GM21717 (cell line): ENCODE results near the gene BLTP3B.

Experiments
- ATAC-seq: cut with Tn5 transposase; IDR thresholded peaks from one replicate; pipeline ENCODE4 v1.9.1; 2021; ENCODE audit warnings: mild to moderate bottlenecking, moderate library complexity; ENCODE audit not compliant: unreplicated experiment

Gene BLTP3B

GRCh38 chr12:100120355-100120754, 22.3 kb downstream of the BLTP3B start:
- no peak for ATAC-seq

GRCh38 chr12:100115291-100115690, 27.4 kb downstream of the BLTP3B start:
- ATAC-seq, result no peak

DNA sequence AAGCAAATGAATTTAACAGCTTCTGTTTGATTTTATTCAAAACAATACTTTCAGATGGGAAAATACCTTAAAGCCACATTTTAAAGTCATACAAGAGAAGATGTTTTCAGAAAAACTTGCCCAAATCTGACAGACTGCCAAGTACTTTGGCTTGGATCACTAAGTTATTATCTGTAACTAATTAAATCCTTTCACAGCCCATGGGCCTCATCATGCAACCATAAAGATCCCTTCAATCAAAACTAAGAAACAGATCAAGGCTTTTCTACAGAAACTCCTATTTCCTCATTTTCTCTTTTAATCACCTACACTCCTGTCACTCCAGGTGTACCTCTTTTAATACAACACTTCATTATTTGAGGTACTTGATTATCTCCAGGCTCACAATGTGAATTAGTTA, 28.1 kb downstream of the BLTP3B start:
- no peak for ATAC-seq

DNA sequence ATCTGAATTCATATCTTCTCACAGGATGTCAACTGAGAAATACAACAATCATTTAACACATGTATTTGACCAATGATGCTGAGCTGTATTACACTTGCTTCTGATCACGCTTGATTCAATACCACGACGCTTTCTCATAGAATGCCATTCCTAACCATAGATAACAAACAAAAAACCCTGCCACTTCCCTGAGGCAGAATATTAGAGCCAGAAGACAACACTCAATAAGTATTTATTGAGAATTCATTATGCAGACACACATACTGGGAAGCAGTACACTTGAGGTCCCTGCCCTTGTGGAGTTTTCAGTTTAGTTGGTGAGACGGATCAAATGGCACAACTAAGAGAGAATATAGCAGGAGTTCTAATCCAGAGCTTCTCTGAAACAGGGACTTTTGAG, 32.4 kb downstream of the BLTP3B start:
- ATAC-seq, result no peak

- ATAC-seq, result no peak
Measured at GRCh38 chr12:100106861-100107260, 35.8 kb downstream of the BLTP3B start.

- no peak for ATAC-seq
Measured at GRCh38 chr12:100105661-100106060, 37.0 kb downstream of the BLTP3B start.

GRCh38 chr12:100101000-100101399, 41.7 kb downstream of the BLTP3B start:
- ATAC-seq, result no peak
